ENCODE data around the gene RYK.

RYK gene

DNA sequence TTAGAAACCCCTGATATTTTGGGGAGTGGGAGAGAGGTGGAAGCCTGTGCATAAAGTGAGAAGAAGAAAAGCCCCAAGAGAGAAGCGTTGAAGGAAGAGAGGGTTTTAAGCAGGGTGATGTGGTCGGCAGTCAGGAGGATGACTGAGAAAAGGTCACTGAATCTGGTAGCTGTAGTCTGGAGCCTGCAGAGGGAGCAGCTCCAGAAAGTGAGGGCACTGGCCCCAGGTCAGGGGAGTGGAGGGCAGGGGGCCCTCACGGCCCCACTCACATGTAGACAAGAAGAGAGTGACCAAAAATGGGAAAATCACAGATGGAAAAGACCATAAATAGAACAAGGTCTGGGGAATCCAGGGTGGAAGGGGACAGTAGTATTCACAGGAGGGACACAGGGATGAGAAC, 105.5 kb downstream of the RYK start:
- DNase-seq: no peak

DNA sequence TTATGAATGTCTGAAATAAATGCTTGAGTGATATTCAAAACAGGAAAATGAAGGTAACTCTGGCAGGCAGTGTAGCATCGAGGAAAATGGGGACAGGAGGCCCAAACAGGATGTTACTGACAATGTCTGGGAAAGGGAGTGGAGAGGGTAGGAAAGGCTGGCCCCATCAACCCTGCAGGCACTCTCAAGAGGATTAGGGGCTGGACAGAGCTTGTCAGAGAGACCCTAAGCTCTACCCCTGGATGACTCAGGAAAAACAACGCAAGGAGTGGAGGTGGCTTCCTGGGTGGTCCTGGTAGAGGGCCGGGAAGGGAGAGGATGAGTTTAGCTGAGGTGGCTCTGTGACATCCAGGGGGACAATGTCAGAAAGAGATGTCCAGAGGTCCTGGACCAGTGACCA, 106.0 kb downstream of the RYK start:
- DNase-seq: no peak

DNA sequence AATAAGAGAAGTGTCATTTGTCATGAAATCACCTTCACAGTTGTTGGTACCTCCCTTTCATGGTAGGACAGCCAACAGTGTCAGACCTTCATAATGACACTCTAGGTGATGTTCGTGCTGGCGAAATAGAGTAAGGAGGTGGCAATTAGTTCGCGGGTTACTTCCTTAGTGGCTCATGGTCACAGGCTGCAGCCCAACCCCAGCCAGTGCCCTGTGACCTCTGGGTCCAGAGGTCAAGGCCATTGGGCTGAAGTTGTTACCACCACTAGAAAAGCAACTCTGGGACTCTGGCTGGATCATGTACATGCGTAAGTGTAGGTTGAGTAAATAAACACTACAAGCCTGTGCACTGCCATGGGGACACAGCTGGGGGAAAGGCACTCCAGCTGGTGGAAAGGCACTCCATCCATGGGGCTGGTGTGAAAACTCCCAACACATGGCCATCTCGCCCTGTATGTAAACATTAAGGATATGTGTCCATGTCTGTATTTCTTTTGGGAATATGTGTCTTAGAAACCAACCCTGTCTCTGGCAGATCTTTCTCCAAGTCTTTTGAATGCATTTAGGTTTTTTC, 106.7 kb downstream of the RYK start:
- no peak for DNase-seq

DNA sequence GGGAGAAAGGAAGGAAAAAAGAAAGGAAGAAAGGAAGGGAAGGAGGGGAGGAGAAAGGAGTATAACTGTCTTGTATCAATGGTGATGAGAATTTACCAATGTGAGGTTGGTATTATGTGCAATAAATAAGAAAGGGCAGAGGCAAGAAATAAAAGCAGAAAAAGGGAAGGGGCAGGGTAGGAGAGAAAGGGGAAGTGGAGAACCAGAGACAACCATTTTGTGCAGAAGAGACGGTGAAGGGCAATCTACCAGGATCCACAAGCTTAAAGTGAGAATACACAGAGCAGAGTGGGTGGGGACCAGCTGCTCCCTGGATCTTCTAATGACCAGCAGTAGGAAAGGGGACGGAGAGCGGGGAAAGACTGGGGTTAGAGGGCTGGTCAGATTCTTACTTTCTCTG, 114.1 kb downstream of the RYK start:
- no peak for DNase-seq

DNA sequence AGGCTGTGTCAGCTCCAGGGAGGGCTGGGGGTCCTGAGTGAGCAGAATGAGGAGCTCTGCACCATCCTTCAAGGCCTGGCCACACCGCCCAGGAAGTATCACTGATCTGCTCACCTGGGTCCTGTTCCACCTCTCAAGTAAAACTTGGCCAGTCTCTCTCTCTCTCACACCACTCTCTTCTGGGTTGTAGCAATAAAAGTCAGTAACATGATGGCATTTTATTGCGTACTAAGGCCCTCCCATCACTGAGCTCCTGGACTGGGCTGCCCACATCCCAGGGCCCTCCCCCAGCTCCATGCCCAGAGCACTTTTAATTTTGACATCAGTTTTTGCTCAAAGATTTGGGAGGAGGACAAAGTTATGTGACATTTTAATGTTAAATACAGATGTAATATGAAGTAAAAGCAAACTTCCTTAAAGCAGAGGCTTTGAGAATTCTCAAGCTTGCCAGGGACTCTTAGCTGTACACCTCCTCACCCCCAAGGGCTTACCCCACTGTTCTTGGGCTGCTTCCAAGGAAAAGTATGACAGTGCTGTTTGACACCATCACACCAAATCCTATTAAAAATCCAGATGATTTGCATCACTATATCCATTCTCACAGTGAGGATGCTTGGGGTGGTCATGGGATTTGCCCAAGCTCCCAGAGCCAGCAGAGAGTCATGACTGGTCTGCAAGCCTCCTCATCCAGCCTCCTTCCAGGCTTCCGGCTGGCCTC, 115.8 kb downstream of the RYK start:
- no peak for DNase-seq

DNA sequence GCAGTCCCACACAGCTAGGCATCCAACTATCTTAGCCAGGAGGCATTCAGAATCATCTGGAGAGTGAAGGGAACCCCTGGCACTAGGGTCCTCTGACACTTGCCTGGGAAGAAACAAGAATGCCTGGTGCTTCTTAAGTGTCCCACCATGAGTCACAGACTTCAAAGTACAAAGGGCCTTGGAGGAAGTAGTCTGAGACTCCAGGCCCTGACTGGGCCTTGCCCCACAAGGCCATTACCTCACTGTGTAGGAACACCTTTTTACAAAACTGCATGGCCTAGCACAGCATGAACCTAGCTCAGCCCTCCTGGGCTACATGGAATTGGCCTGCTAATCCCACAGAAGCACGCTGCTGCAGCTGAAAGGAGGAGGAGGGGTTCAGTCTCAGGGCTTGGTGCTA, 116.4 kb downstream of the RYK start:
- no peak for DNase-seq

DNA sequence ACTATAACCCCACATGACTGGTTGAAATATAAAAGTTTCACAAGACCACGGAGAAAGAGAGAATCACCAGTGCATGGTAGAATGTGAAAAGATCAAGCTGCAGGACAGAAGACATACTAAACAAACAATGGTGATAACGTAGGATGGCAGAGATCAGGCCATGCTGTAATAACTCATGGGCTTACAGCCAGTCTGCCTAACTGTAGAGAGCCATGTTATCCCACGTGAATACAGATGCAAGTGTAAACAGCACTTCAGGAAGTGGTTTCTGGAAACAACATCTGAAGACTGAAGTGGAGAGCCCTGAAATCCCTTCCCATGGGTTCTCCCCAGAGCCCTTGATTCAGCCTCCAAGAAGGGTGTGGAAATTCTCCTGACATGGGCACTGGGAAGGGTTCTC, 117.7 kb downstream of the RYK start:
- DNase-seq: no peak

DNA sequence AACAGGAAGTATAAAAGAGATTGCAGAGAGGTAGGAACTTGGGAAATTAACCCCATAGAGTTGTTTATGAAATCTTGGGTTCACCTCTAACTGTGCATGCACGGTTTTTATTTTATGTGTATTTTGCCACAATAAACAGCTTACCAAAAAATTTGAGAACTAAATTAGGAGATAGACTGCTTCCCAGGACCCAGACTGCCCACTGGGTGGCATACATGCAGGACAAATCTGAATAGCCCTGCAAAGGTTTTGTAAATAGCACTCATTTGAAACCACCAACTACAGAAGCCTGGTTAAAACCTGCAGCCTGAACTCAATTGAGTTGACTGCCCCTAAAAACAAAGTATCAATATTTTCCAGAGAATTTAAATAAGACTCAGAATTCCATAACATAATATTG, 124.5 kb downstream of the RYK start:
- no peak for DNase-seq

DNA sequence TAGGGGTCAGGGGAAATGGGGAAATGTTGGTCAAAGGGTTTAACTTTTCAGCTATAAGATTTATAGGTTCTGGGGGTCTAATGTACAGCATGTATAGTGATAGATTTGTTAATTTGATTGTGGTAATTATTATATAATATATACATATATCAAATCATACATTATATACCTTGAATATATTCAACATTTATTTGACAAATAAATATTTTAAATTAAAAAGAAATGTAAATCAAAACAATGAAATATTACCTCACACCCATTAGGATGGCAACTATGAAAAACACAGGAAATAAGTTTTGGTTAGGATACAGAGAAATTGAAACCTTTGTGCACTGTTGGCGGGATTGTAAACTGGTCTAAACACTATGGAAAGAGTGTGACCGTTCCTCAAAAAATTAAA, 135.9 kb downstream of the RYK start:
- DNase-seq: no peak

DNA sequence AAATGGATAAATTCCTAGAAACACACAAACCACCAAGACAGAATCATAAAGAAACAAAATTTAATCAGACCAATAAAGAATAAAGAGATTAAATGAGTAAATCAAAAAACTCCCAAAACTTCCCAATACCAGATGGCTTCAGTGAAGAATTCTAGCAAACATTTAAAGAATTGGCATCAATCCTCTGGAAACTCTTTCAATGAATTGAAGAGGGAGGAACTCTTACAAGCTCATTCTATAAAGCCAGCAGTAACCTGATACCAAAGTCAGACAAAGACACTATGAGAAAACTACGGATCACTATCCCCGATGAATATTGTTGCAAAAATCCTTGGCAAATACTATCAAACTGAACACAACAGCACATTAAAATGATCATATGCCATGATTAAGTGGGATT, 139.0 kb downstream of the RYK start:
- no peak for DNase-seq

DNA sequence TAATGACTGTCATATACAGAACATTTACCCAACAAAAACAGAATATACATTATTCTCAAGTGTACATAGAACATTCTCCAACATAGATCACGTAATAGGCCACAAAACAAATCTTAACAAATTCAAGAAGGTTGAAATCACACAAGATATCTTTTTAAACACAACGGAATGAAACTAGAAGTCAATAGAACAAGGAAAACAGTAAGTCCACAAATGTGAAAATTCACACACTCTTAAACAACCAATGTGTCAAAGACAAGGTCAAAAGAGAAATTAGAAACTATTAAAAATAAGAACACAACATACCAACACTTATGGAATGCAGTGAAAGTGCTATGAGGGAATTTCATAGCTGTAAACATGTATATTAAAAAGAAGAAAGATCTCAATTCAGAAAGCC, 139.7 kb downstream of the RYK start:
- DNase-seq: no peak
